Measurements from ENCODE around the gene RHOC.

RHOC gene

GRCh38 chr1:112677501-112677900, 29.4 kb downstream of the RHOC start:
- DNase-seq (ENCODE audit: low read depth): no peak

GRCh38 chr1:112676543-112676942, 30.4 kb downstream of the RHOC start:
- DNase-seq (ENCODE audit: low read depth): no peak

- DNase-seq (ENCODE audit: low read depth): no peak
Observed at GRCh38 chr1:112675728-112676381, 31.1 kb downstream of the RHOC start.

GRCh38 chr1:112674986-112675727, 31.8 kb downstream of the RHOC start:
- DNase-seq (ENCODE audit: low read depth): peak; percentile 16

GRCh38 chr1:112674440-112674985, 32.4 kb downstream of the RHOC start, which contains the start of gene MOV10:
Gene MOV10 (plus strand): TSS chr1:112674659. CDS start chr1:112674913, 254 bp downstream.
- peak; percentile 79 for DNase-seq (ENCODE audit: low read depth)

- DNase-seq (ENCODE audit: low read depth): peak; percentile 80
Observed at GRCh38 chr1:112673592-112674439, 33.1 kb downstream of the RHOC start.

- no peak for DNase-seq (ENCODE audit: low read depth)
Observed at GRCh38 chr1:112672842-112673241, 34.1 kb downstream of the RHOC start.

GRCh38 chr1:112672009-112672408, 34.9 kb downstream of the RHOC start:
- no peak for DNase-seq (ENCODE audit: low read depth)

GRCh38 chr1:112666946-112667345, 40.0 kb downstream of the RHOC start:
- DNase-seq (ENCODE audit: low read depth): no peak

GRCh38 chr1:112665857-112666256, 41.1 kb downstream of the RHOC start:
- DNase-seq (ENCODE audit: low read depth): no peak

- DNase-seq (ENCODE audit: low read depth): no peak
Observed at GRCh38 chr1:112651205-112651604, 55.7 kb downstream of the RHOC start.
